ENCODE measurements around the gene PRRG1. TPM values are rescaled to one million over a fixed set of nuclear protein-coding genes. Genes with fewer than 3 reads are reported as not detected.

Gene PRRG1
- total RNA-seq, 2 experiments from 2014 or later: not detected

- intact Hi-C loops (cut with DNase I, micrococcal nuclease): no loop called here
- Mint-ChIP-seq H3K27ac (no peak overlapping the region), H3K4me3 (peak overlapping the region; percentile 38), H3K36me3 (ENCODE audit: low read depth) (no peaks in the 10 kb centered on the region), H3K9me3 (ENCODE audit: low read depth) (no peaks in the 10 kb centered on the region), H3K27me3 (peaks cover 23% of the 10 kb centered on the region), H3K4me1 (peaks cover 9% of the 10 kb centered on the region)
- ATAC-seq: no peak
- POLR2A ChIA-PET: no interaction called here
- no peak for DNase-seq
- CTCF ChIA-PET: no interaction called here
Measured at GRCh38 chrX:37348231-37348970, 763 bp upstream of the PRRG1 start.

DNA sequence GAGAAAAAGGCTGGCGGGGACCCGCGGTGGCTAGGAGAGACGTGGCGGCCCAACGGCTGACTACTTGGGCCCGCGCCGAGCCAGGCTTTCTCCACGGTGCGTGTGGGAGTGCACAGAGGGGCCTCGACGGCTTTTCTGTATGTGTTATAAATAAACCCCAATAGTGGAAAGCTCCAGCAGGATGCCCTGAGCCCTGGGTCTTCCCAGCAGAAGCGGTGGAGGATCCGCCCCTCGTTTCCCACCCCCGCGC, 268 bp upstream of the PRRG1 start:
- ChIA-PET CTCF (no interaction called here), POLR2A (no interaction called here)
- H3K4me1 Mint-ChIP-seq: peaks cover 9% of the 10 kb centered on the region
- no peak overlapping the region for H3K27ac Mint-ChIP-seq
- no peak for ATAC-seq
- no peaks in the 10 kb centered on the region for H3K9me3 Mint-ChIP-seq (ENCODE audit: low read depth)
- no peaks in the 10 kb centered on the region for H3K36me3 Mint-ChIP-seq (ENCODE audit: low read depth)
- H3K27me3 Mint-ChIP-seq: peaks cover 23% of the 10 kb centered on the region
- intact Hi-C loops (cut with DNase I, micrococcal nuclease): no loop called here
- H3K4me3 Mint-ChIP-seq: peak overlapping the region; percentile 38
- peak; percentile 5 for DNase-seq

DNA sequence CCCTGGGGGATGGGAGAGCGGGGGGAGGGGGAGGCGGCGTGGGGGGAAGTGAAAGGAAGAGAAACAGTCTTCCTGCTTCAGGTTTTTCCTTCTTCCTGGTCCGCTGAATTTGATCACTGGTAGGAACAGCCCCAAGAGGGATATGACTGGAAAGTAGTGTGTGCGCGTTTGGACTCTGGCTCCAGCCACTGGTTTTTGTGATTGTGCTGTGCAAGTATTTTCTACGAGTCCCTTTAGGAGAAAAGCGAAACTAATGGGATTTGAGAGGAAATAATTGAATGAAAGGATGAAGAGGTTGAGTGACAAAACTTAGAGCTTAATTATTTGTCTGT, 836 bp downstream of the PRRG1 start:
- Mint-ChIP-seq H3K36me3 (ENCODE audit: low read depth) (no peaks in the 10 kb centered on the region), H3K4me3 (no peak overlapping the region)

GRCh38 chrX:37353646-37354045, 4.5 kb downstream of the PRRG1 start:
- Mint-ChIP-seq H3K4me3 (no peak overlapping the region), H3K27ac (no peak overlapping the region), H3K4me1 (peaks cover 8% of the 10 kb centered on the region), H3K36me3 (ENCODE audit: low read depth) (no peaks in the 10 kb centered on the region), H3K9me3 (ENCODE audit: low read depth) (no peaks in the 10 kb centered on the region), H3K27me3 (peaks cover 16% of the 10 kb centered on the region)
- ATAC-seq (no peak), DNase-seq (no peak)
- POLR2A ChIA-PET: no interaction called here
- intact Hi-C loops (cut with DNase I, micrococcal nuclease): no loop called here
- CTCF ChIA-PET: no interaction called here

More for the DNA sequence above, 836 bp downstream of the PRRG1 start:
- ChIA-PET CTCF (no interaction called here), POLR2A (no interaction called here)
- ATAC-seq (no peak), DNase-seq (no peak)
- H3K9me3 Mint-ChIP-seq (ENCODE audit: low read depth): no peaks in the 10 kb centered on the region
- intact Hi-C loops (cut with DNase I, micrococcal nuclease): no loop called here
- H3K27ac Mint-ChIP-seq: no peak overlapping the region
- H3K4me1 Mint-ChIP-seq: peaks cover 9% of the 10 kb centered on the region
- H3K27me3 Mint-ChIP-seq: peaks cover 24% of the 10 kb centered on the region

DNA sequence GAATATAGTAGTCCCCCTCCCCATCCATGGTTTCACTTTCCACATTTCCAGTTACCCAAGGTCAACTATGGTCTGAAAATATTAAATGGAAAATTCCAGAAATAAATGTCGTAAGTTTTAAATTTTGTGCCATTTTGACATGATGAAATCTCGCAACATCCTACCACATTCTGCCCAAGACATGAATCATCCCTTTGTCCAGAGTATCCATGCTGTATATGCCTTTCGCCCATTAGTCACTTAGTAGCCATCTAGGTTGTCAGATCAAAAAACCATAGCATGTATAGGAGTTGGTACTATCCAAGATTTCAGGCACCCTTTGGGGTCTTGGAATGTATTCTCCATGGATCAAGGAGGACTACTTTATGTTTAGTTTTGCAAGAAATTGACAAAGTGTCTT, 8.3 kb downstream of the PRRG1 start:
- DNase-seq (no peak), ATAC-seq (no peak)
- POLR2A ChIA-PET: no interaction called here
- Mint-ChIP-seq H3K27ac (no peak overlapping the region), H3K27me3 (peaks cover 2% of the 10 kb centered on the region), H3K9me3 (ENCODE audit: low read depth) (no peaks in the 10 kb centered on the region), H3K4me3 (no peak overlapping the region), H3K36me3 (ENCODE audit: low read depth) (no peaks in the 10 kb centered on the region), H3K4me1 (no peaks in the 10 kb centered on the region)
- CTCF ChIA-PET: no interaction called here
- intact Hi-C loops (cut with DNase I, micrococcal nuclease): no loop called here

DNA sequence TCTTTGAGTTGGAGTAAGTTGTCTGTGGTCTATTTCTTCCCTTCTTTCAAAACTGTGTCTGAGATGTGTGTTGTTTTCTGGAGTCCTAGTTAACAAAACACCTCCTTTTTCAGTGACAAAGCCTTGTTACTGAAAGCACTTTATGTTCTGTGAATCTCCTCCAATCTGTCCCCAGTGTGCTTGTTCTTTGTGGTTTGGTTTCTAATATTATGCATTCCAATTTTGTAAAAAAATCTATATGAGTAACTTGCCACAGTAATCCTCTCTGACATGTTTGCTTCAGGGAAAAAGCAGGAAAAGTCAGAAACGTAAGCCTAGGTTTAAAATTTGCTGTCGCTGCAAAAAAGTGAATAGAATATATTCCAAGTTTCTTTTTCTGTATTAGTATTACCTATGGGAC, 12.4 kb downstream of the PRRG1 start:
- DNase-seq (no peak), ATAC-seq (no peak)
- no peaks in the 10 kb centered on the region for H3K4me1 Mint-ChIP-seq
- H3K36me3 Mint-ChIP-seq (ENCODE audit: low read depth): no peaks in the 10 kb centered on the region
- no peak overlapping the region for H3K4me3 Mint-ChIP-seq
- H3K9me3 Mint-ChIP-seq (ENCODE audit: low read depth): peaks cover 2% of the 10 kb centered on the region
- no peaks in the 10 kb centered on the region for H3K27me3 Mint-ChIP-seq
- H3K27ac Mint-ChIP-seq: no peak overlapping the region
- POLR2A ChIA-PET: no interaction called here
- intact Hi-C loops (cut with DNase I, micrococcal nuclease): no loop called here
- CTCF ChIA-PET: no interaction called here

DNA sequence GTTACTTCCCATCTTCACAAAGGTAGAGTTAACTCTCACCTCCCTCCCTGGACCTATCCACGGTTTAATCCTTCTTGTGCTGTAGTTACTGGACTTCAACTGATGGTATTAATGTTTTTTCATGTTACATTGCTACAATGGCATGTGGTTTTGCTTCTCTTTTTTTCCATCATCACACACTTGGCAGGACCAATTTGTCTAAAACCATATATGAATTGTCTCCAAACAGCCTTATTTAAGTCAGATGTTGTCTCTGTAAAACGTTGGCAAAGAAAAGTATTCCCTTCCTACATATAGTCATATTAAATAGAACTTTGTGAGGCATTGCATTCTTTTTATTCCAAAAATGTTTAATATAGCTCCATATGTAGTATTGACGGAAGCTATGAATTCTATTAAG, 15.5 kb downstream of the PRRG1 start:
- no peaks in the 10 kb centered on the region for H3K27me3 Mint-ChIP-seq
- H3K27ac Mint-ChIP-seq: no peak overlapping the region
- ATAC-seq (no peak), DNase-seq (no peak)
- ChIA-PET CTCF (no interaction called here), POLR2A (no interaction called here)
- intact Hi-C loops (cut with DNase I, micrococcal nuclease): no loop called here
- H3K4me3 Mint-ChIP-seq: no peak overlapping the region
- peaks cover 2% of the 10 kb centered on the region for H3K9me3 Mint-ChIP-seq (ENCODE audit: low read depth)
- H3K4me1 Mint-ChIP-seq: no peaks in the 10 kb centered on the region
- no peaks in the 10 kb centered on the region for H3K36me3 Mint-ChIP-seq (ENCODE audit: low read depth)

- H3K36me3 Mint-ChIP-seq (ENCODE audit: low read depth): no peaks in the 10 kb centered on the region
- peaks cover 2% of the 10 kb centered on the region for H3K9me3 Mint-ChIP-seq (ENCODE audit: low read depth)
- intact Hi-C loops (cut with DNase I, micrococcal nuclease): no loop called here
- DNase-seq (no peak), ATAC-seq (no peak)
- CTCF ChIA-PET: interaction anchor here (0.8 kb wide), 1 partner anchor 318 kb away, joined by 3 read pairs; the partner anchor contains the start of gene XK
- H3K27ac Mint-ChIP-seq: no peak overlapping the region
- no peak overlapping the region for H3K4me3 Mint-ChIP-seq
- no peaks in the 10 kb centered on the region for H3K4me1 Mint-ChIP-seq
- POLR2A ChIA-PET: no interaction called here
- H3K27me3 Mint-ChIP-seq: no peaks in the 10 kb centered on the region
Measured at GRCh38 chrX:37367946-37368345, 18.8 kb downstream of the PRRG1 start.

DNA sequence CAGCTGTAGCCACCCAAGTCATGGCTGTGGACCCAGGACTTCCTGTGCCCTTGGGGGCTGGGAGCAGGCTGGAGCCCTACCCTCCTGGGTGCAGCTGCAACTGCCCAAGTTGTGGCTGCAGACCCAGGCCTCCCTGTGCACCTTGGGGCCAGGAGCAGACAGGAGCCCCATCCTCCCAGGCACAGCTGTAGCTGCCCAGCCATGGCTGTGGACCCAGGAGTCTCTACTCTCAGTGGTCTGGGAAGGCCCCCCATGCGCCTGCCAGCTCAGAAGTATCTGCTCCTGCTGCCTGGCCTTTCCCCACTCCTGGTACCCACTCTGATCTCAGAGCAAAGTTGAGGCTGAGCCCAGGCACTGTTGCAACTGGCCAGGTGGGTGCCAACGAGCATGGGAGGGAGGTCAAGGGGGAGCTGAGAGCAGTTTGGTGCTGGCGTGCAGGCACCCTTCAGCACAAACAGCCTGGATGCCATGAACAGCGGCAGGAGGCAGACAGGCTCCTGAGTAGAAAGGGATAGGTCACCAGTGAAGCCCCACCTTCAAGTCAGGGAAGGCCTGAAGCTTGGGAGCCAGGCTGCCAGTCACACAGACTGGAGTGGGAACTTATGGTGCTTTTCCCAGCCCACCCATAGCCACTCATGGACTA, 21.5 kb downstream of the PRRG1 start:
- no peaks in the 10 kb centered on the region for H3K9me3 Mint-ChIP-seq (ENCODE audit: low read depth)
- intact Hi-C loops (cut with DNase I, micrococcal nuclease): no loop called here
- no peak for ATAC-seq
- POLR2A ChIA-PET: no interaction called here
- no peaks in the 10 kb centered on the region for H3K27me3 Mint-ChIP-seq
- H3K4me3 Mint-ChIP-seq: no peak overlapping the region
- H3K4me1 Mint-ChIP-seq: no peaks in the 10 kb centered on the region
- no peaks in the 10 kb centered on the region for H3K36me3 Mint-ChIP-seq (ENCODE audit: low read depth)
- CTCF ChIA-PET: no interaction called here
- H3K27ac Mint-ChIP-seq: no peak overlapping the region
- DNase-seq: no peak

GRCh38 chrX:37371578-37371991, 22.4 kb downstream of the PRRG1 start:
- no peaks in the 10 kb centered on the region for H3K9me3 Mint-ChIP-seq (ENCODE audit: low read depth)
- ChIA-PET CTCF (no interaction called here), POLR2A (no interaction called here)
- H3K27me3 Mint-ChIP-seq: no peaks in the 10 kb centered on the region
- intact Hi-C loops (cut with DNase I, micrococcal nuclease): no loop called here
- H3K36me3 Mint-ChIP-seq (ENCODE audit: low read depth): no peaks in the 10 kb centered on the region
- DNase-seq (no peak), ATAC-seq (no peak)
- H3K27ac Mint-ChIP-seq: no peak overlapping the region
- H3K4me1 Mint-ChIP-seq: no peaks in the 10 kb centered on the region
- no peak overlapping the region for H3K4me3 Mint-ChIP-seq

- Mint-ChIP-seq H3K4me3 (no peak overlapping the region), H3K4me1 (no peaks in the 10 kb centered on the region), H3K27me3 (peaks cover 4% of the 10 kb centered on the region), H3K9me3 (ENCODE audit: low read depth) (no peaks in the 10 kb centered on the region), H3K36me3 (ENCODE audit: low read depth) (no peaks in the 10 kb centered on the region), H3K27ac (no peak overlapping the region)
- ATAC-seq: no peak
- POLR2A ChIA-PET: no interaction called here
- CTCF ChIA-PET: no interaction called here
- intact Hi-C loops (cut with DNase I, micrococcal nuclease): no loop called here
- DNase-seq: no peak
Measured at GRCh38 chrX:37378404-37378803, 29.2 kb downstream of the PRRG1 start.

DNA sequence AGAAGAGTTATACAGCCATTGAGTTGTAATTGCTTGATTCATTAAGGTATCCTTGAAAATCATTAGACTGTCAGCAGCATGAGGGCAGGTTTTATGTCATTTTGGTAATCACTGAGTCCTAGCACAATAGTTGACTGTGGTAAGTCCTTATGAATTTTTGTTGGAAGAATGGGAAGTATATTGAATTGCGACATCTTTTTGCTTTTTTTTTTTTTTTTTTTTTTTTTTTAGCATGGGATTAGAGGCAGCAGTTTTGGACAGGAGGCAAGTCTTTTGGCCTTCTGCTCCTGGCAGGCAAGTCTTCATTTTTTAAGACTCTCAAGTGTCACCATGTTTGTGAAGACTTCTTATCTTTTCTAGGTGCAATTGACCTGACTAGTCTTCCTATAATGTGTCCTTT, 29.7 kb downstream of the PRRG1 start:
- no peaks in the 10 kb centered on the region for H3K9me3 Mint-ChIP-seq (ENCODE audit: low read depth)
- ATAC-seq (no peak), DNase-seq (no peak)
- no peak overlapping the region for H3K27ac Mint-ChIP-seq
- no peaks in the 10 kb centered on the region for H3K36me3 Mint-ChIP-seq (ENCODE audit: low read depth)
- ChIA-PET CTCF (no interaction called here), POLR2A (no interaction called here)
- H3K4me1 Mint-ChIP-seq: no peaks in the 10 kb centered on the region
- H3K27me3 Mint-ChIP-seq: peaks cover 4% of the 10 kb centered on the region
- H3K4me3 Mint-ChIP-seq: no peak overlapping the region
- intact Hi-C loops (cut with DNase I, micrococcal nuclease): no loop called here

GRCh38 chrX:37380256-37380655, 31.1 kb downstream of the PRRG1 start:
- Mint-ChIP-seq H3K4me3 (no peak overlapping the region), H3K27ac (no peak overlapping the region), H3K4me1 (no peaks in the 10 kb centered on the region), H3K27me3 (peaks cover 4% of the 10 kb centered on the region), H3K36me3 (ENCODE audit: low read depth) (no peaks in the 10 kb centered on the region), H3K9me3 (ENCODE audit: low read depth) (no peaks in the 10 kb centered on the region)
- ChIA-PET POLR2A (no interaction called here), CTCF (no interaction called here)
- DNase-seq (no peak), ATAC-seq (no peak)
- intact Hi-C loops (cut with DNase I, micrococcal nuclease): no loop called here
